GM19035 (cell line): ENCODE data around the gene ZNF232.
"Not testable (repeated sequence)": the region's sequence is repeated elsewhere in the genome, so short reads cannot be mapped to it uniquely, and the experiment has no call there.

Source experiments
- ATAC-seq: cut with Tn5 transposase; IDR thresholded peaks from one replicate; pipeline ENCODE4 v1.9.1; 2021; ENCODE audit not compliant: unreplicated experiment

Gene ZNF232

GRCh38 chr17:5111402-5112204, at the start of gene ZNF232:
Gene ZNF232 (minus strand): TSS chr17:5111878. CDS start chr17:5111822, 56 bp downstream.
- ATAC-seq = peak; percentile 92

DNA sequence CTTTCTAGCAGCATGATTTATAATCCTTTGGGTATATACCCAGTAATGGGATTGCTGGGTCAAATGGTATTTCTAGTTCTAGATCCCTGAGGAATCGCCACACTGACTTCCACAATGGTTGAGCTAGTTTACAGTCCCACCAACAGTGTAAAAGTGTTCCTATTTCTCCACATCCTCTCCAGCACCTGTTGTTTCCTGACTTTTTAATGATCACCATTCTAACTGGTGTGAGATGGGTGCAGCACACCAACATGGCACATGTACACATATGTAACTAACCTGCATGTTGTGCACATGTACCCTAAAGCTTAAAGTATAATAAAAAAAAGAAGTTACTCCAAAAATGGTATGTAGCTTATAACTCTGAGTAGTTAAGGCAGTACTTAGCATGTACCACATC, 49.0 kb upstream of the ZNF232 start:
- ATAC-seq = not testable (repeated sequence)

GRCh38 chr17:5146122-5146521, 34.4 kb upstream of the ZNF232 start:
- not testable (repeated sequence) for ATAC-seq

GRCh38 chr17:5142877-5143276, 31.2 kb upstream of the ZNF232 start:
- ATAC-seq = not testable (repeated sequence)

DNA sequence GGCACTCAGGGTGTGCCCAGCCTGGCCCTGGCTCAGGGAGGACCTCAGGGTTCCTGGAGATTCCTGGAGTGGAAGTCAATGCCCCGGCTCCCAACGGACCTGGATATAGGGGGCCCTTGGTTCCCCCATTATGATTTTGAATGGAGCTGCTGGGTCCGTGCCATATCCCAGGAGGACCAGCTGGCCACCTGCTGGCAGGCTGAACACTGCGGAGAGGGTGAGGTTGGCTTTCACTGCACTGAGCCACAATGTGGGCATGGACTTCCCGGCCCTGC, 27.7 kb upstream of the ZNF232 start:
- no peak for ATAC-seq

DNA sequence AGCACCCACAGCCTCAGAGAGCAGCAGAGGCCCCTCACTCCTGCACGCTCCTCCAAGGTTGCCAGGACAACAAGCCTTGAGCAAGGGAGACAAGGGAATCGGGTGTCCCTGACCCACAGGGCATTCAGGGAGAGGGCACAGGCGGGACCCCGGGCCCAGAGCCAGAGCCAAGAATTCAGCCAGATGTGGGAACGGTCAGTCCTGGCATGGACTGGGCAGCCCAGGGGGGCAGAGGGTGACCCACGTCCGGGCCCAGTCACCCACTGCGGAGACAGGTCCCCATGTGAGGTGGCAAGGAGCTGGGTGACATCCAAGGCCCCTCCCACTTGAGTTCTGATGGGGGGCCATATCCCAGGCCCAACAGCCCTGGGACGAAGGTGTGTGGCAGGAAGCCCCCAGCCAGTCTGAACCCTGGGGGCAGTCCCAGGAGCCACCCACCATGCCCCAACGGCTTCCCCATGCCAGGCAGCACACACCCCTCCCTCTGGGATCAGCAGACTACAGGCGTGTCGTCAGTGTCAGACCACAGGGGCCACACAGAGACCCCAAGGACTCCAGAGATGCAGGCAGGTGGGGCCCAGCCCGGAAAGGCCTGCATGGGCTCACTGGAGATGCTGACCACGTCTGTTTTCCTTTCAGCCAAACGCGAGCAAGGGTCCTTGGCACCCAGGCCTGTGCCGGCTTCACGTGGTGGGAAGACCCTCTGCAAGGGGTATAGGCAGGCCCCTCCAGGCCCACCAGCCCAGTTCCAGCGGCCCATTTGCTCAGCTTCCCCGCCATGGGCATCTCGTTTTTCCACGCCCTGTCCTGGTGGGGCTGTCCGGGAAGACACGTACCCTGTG, 27.2 kb upstream of the ZNF232 start:
- ATAC-seq = no peak

DNA sequence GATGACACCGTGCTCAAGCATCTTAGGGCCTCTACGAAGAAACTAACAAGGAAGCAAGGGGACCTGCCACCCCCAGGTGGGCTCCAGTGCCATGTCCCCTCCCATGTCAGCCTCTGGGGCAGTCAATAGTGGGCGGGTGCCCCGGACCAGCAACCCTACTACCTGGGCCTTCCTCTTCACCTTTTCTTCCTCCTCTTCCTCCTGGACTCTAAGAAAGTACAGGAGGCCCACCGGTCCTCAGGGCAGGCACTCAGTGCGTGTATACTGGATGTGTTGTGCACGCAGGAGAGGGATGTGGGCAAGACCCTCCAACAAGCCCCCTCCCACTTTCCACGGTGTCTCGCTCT, 26.5 kb upstream of the ZNF232 start:
- not testable (repeated sequence) for ATAC-seq

DNA sequence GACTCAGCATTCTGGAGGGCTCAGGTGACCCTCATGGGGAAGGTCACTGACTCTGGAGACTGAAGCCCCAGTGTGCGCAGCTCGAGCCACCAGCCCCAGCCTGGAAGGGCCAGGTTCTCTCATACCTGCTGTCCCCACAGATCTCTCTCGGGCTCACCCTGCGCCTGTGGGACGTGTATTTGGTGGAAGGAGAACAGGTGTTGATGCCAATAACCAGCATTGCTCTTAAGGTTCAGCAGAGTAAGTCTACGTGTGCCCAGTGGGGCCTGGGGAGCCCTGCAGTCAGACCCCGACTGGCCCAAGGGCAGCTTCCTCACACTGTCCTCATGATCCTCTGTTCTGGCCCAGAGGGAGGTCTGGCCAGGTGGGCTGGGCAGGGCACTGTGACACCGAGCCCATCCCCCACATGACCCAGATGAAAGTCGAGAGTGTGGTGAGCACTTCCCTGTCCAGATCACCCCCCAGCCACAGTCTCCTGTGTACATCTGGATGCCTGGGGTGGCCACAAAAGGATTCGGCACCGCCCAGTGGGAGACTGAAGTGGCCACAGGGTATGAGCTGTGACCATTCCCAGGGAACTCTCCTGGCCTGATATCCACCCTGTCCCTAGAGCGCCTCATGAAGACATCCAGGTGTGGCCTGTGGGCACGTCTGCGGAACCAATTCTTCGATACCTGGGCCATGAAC, 26.0 kb upstream of the ZNF232 start:
- ATAC-seq = not testable (repeated sequence)

- not testable (repeated sequence) for ATAC-seq
These were observed 25.1 kb upstream of the ZNF232 start for GRCh38 chr17:5136580-5137412.

DNA sequence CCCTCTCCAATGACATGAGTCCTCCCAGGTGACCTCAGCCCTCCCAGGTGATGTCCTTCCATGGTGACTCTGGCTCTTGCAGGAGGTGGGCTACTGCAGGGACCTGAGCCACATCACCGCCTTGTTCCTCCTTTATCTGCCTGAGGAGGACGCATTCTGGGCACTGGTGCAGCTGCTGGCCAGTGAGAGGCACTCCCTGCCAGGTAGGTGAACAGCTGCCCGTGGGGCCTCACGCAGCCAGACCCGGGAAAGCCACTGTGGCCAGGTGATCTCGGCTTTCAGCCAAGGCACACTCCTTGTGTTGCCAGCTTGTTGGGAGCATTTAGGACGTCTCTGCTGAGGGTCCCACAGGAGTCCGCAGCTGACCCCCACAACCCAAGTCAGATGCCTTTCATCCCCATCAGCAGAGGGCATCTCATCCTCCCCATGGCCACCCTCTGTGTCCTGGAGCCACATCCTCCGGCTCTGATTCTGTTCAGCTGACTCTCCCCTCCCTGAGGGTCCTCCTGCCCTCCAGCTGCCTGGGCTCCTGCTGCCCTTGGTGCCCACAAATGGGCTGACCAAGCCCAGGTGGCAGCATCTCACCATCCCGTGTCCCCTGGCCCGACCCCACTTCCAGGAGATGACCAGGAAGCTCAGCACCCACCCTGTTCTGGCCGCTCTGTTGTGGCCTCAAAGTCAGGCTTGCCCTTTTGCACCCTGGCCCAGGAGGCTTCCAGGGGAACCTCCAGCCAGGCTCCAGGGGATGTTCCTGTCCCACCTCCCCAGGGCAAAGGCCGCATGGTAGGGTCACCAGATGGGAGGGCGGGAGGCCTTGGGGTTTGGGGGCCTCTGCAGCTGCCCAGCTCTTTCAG, 24.3 kb upstream of the ZNF232 start:
- ATAC-seq = no peak

- not testable (repeated sequence) for ATAC-seq
These were observed 23.5 kb upstream of the ZNF232 start for GRCh38 chr17:5135131-5135712.

DNA sequence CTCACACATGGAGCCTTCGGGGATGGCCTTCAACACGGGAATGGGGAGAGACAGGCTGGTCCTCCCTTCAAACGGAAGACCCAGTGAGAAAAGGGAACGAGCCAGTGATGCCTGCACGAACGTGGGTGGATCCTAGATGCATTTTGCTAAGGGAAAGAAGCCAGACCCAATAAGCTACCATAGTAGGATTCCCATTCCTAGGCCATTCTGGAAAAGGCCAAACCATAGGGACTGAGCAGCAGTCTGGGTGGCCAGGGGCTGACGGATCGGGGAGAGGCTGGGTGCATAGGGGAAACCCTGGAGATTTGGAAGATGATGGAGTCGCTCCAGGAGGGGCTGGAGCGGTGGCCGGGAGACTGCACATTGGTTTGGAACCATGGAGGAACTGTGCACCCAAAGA, 22.9 kb upstream of the ZNF232 start:
- not testable (repeated sequence) for ATAC-seq

- not testable (repeated sequence) for ATAC-seq
These were observed 22.3 kb upstream of the ZNF232 start for GRCh38 chr17:5133961-5134360.

GRCh38 chr17:5133311-5133710, 21.6 kb upstream of the ZNF232 start:
- no peak for ATAC-seq

- not testable (repeated sequence) for ATAC-seq
These were observed 21.0 kb upstream of the ZNF232 start for GRCh38 chr17:5132503-5133225.

GRCh38 chr17:5131799-5132502, 20.3 kb upstream of the ZNF232 start:
- ATAC-seq = not testable (repeated sequence)

DNA sequence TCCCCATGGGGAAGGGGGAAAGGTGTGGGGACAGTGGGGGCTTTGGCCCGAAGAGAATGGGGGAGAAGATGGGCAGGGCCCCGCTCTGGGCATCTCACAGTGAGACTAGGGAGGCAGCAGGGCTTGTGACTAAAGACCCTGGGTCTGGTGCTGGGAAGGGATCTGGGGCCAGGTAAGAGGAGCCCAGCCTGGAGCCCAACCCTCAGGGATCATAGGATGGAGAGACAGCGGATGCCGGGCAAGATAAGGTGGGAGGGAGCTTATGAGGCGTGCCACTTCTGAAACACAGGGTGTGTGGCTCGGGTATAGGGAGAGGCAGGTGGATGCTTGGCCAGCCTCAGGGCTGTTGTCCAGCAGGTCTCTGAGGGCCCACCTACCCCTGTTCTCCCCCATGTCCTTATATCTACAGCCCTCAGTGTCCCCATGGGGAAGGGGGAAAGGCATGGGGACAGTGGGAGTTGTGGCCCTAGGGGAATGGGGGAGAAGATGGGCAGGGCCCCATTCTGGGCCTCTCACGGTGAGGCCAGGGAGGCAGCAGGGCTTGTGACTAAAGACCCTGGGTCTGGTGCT, 19.6 kb upstream of the ZNF232 start:
- ATAC-seq = no peak

DNA sequence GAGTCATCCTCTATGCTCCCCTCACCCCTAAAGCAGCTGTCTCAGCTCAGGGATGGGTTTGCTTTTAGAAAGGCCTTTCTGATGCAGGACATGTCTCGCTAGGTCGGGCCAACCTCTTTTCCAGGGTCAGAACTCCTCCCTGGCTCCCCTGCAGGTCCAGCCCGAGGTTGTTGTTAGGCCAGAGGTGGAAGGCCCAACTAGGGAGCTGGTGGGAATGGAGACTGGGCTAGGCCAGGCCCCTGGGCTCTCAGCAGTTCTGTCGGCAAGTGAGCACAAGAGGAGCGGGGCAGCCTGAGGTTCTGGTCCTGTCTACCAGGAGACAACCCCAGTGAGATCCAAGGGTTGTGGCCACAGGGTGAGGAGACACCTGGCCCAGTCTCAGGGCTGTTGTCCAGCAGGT, 19.0 kb upstream of the ZNF232 start:
- not testable (repeated sequence) for ATAC-seq
